ENCODE results near the gene RASGRP2. TPM values are rescaled to one million over a fixed set of nuclear protein-coding genes. Genes with fewer than 3 reads are reported as not detected.

RASGRP2 gene
- 10 to 100 TPM; 11.0 to 21.6 TPM for total RNA-seq

- peaks cover 14% of the 10 kb centered on the region for H3K4me1 Mint-ChIP-seq
- no peaks in the 10 kb centered on the region for H3K36me3 Mint-ChIP-seq (ENCODE audit: low read depth)
- H3K9me3 Mint-ChIP-seq, result no peaks in the 10 kb centered on the region
- no peaks in the 10 kb centered on the region for H3K27me3 Mint-ChIP-seq
- peak within 1 kb of the TSS; percentile 94 for H3K4me3 Mint-ChIP-seq
- ATAC-seq (replicated peaks), result peak; percentile 51
- peak within 1 kb of the TSS; percentile 82 for H3K27ac Mint-ChIP-seq
These were observed at the start of gene RASGRP2 for GRCh38 chr11:64743591-64744543. RASGRP2 (minus strand) TSS chr11:64744142; CDS start chr11:64742866, 1,276 bp downstream.

GRCh38 chr11:64792482-64792881 is 48.5 kb upstream of the RASGRP2 start:
- no peak for ATAC-seq (replicated peaks)
- no peaks in the 10 kb centered on the region for H3K9me3 Mint-ChIP-seq
- H3K4me3 Mint-ChIP-seq, result no peak overlapping the region
- H3K27me3 Mint-ChIP-seq, result no peaks in the 10 kb centered on the region
- H3K27ac Mint-ChIP-seq, result no peak overlapping the region
- H3K36me3 Mint-ChIP-seq (ENCODE audit: low read depth), result peaks cover 56% of the 10 kb centered on the region
- H3K4me1 Mint-ChIP-seq, result peaks cover 7% of the 10 kb centered on the region

GRCh38 chr11:64791781-64792291 is 47.9 kb upstream of the RASGRP2 start:
- H3K4me1 Mint-ChIP-seq, result peaks cover 7% of the 10 kb centered on the region
- H3K27ac Mint-ChIP-seq, result no peak overlapping the region
- ATAC-seq (replicated peaks), result no peak
- no peaks in the 10 kb centered on the region for H3K9me3 Mint-ChIP-seq
- peaks cover 55% of the 10 kb centered on the region for H3K36me3 Mint-ChIP-seq (ENCODE audit: low read depth)
- no peaks in the 10 kb centered on the region for H3K27me3 Mint-ChIP-seq
- no peak overlapping the region for H3K4me3 Mint-ChIP-seq

- no peaks in the 10 kb centered on the region for H3K9me3 Mint-ChIP-seq
- H3K4me3 Mint-ChIP-seq, result no peak overlapping the region
- peaks cover 41% of the 10 kb centered on the region for H3K36me3 Mint-ChIP-seq (ENCODE audit: low read depth)
- H3K27me3 Mint-ChIP-seq, result no peaks in the 10 kb centered on the region
- no peak overlapping the region for H3K27ac Mint-ChIP-seq
- ATAC-seq (replicated peaks), result no peak
- H3K4me1 Mint-ChIP-seq, result peaks cover 7% of the 10 kb centered on the region
These were observed 46.5 kb upstream of the RASGRP2 start for GRCh38 chr11:64790205-64791095.

GRCh38 chr11:64789331-64790204 is 45.6 kb upstream of the RASGRP2 start:
- no peaks in the 10 kb centered on the region for H3K27me3 Mint-ChIP-seq
- no peak overlapping the region for H3K4me3 Mint-ChIP-seq
- H3K36me3 Mint-ChIP-seq (ENCODE audit: low read depth), result peaks cover 32% of the 10 kb centered on the region
- H3K4me1 Mint-ChIP-seq, result peaks cover 3% of the 10 kb centered on the region
- ATAC-seq (replicated peaks), result no peak
- no peak overlapping the region for H3K27ac Mint-ChIP-seq
- H3K9me3 Mint-ChIP-seq, result no peaks in the 10 kb centered on the region

- H3K27ac Mint-ChIP-seq, result no peak overlapping the region
- no peaks in the 10 kb centered on the region for H3K27me3 Mint-ChIP-seq
- H3K9me3 Mint-ChIP-seq, result no peaks in the 10 kb centered on the region
- H3K4me3 Mint-ChIP-seq, result no peak overlapping the region
- H3K4me1 Mint-ChIP-seq, result no peaks in the 10 kb centered on the region
- no peak for ATAC-seq (replicated peaks)
- H3K36me3 Mint-ChIP-seq (ENCODE audit: low read depth), result peaks cover 23% of the 10 kb centered on the region
These were observed 44.6 kb upstream of the RASGRP2 start for GRCh38 chr11:64788321-64789215.

GRCh38 chr11:64787526-64788320 is 43.8 kb upstream of the RASGRP2 start:
- H3K9me3 Mint-ChIP-seq, result no peaks in the 10 kb centered on the region
- no peak overlapping the region for H3K27ac Mint-ChIP-seq
- peaks cover 19% of the 10 kb centered on the region for H3K36me3 Mint-ChIP-seq (ENCODE audit: low read depth)
- no peaks in the 10 kb centered on the region for H3K4me1 Mint-ChIP-seq
- H3K4me3 Mint-ChIP-seq, result no peak overlapping the region
- ATAC-seq (replicated peaks), result peak; percentile 79
- H3K27me3 Mint-ChIP-seq, result no peaks in the 10 kb centered on the region

GRCh38 chr11:64786308-64786707 is 42.4 kb upstream of the RASGRP2 start:
- peaks cover 14% of the 10 kb centered on the region for H3K36me3 Mint-ChIP-seq (ENCODE audit: low read depth)
- ATAC-seq (replicated peaks), result no peak
- H3K4me3 Mint-ChIP-seq, result no peak overlapping the region

GRCh38 chr11:64784813-64785581 is 41.1 kb upstream of the RASGRP2 start:
- no peaks in the 10 kb centered on the region for H3K9me3 Mint-ChIP-seq
- H3K36me3 Mint-ChIP-seq (ENCODE audit: low read depth), result peaks cover 7% of the 10 kb centered on the region
- ATAC-seq (replicated peaks), result no peak
- no peaks in the 10 kb centered on the region for H3K4me1 Mint-ChIP-seq
- no peaks in the 10 kb centered on the region for H3K27me3 Mint-ChIP-seq
- no peak overlapping the region for H3K4me3 Mint-ChIP-seq
- H3K27ac Mint-ChIP-seq, result no peak overlapping the region

More at GRCh38 chr11:64786308-64786707, 42.4 kb upstream of the RASGRP2 start:
- Mint-ChIP-seq H3K27ac (no peak overlapping the region), H3K27me3 (no peaks in the 10 kb centered on the region), H3K9me3 (no peaks in the 10 kb centered on the region), H3K4me1 (no peaks in the 10 kb centered on the region)

- no peaks in the 10 kb centered on the region for H3K9me3 Mint-ChIP-seq
- peak; percentile 92 for ATAC-seq (replicated peaks)
These were observed 34.7 kb upstream of the RASGRP2 start, which contains the start of gene SF1 for GRCh38 chr11:64778473-64779298. SF1 (minus strand) TSS chr11:64778542; CDS start chr11:64778392, 150 bp downstream.

GRCh38 chr11:64778223-64778472 is 34.2 kb upstream of the RASGRP2 start:
- H3K4me1 Mint-ChIP-seq, result peaks cover 32% of the 10 kb centered on the region
- ATAC-seq (replicated peaks), result no peak
- H3K4me3 Mint-ChIP-seq, result peak overlapping the region; percentile 89

More at GRCh38 chr11:64778473-64779298, 34.7 kb upstream of the RASGRP2 start, which contains the start of gene SF1:
- Mint-ChIP-seq H3K36me3 (ENCODE audit: low read depth) (peaks cover 51% of the 10 kb centered on the region), H3K27ac (peak within 1 kb of the TSS; percentile 99), H3K4me1 (peaks cover 27% of the 10 kb centered on the region), H3K4me3 (peak within 1 kb of the TSS; percentile 96), H3K27me3 (no peaks in the 10 kb centered on the region)

More at GRCh38 chr11:64778223-64778472, 34.2 kb upstream of the RASGRP2 start:
- no peaks in the 10 kb centered on the region for H3K27me3 Mint-ChIP-seq
- peak overlapping the region; percentile 99 for H3K27ac Mint-ChIP-seq
- H3K9me3 Mint-ChIP-seq, result no peaks in the 10 kb centered on the region
- peaks cover 57% of the 10 kb centered on the region for H3K36me3 Mint-ChIP-seq (ENCODE audit: low read depth)

Measured in activated T-helper 17 cell treated with anti-CD3 and anti-CD28 coated beads, Interleukin-2, amount 50 U/mL, for 72 hours (primary cell).